ENCODE data around the gene KLHL29.

The KLHL29 gene

DNA sequence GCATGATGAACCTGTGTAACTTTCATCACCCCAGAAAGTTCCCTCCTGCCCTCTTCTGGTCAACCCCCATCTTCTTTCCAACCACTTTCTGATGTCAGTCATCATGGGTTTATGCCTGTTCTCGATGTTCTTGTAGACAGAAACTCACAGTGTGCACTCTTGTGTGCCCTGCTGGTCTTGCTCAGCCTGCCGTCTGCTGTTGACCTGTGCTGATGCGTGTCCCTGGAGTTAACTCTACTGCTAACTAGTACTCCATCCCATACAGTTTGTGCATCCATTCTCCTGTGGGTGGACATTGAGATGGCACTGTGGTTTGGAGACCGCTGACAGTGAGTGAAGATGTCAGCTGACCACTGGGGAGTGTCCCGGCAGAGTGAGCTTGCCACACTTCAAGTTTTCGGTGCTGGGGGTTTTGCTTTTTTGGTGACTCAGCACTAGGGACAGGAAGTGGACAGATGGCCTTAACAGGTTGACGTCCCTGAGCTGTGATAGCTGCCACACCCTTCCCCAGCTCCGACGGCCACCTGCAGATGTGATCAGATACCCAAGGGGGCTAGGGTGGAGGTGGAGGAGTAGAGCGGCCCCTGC lies 14.8 kb downstream of the KLHL29 start:
- DNase-seq (ENCODE audit: low read depth), result no peak

DNA sequence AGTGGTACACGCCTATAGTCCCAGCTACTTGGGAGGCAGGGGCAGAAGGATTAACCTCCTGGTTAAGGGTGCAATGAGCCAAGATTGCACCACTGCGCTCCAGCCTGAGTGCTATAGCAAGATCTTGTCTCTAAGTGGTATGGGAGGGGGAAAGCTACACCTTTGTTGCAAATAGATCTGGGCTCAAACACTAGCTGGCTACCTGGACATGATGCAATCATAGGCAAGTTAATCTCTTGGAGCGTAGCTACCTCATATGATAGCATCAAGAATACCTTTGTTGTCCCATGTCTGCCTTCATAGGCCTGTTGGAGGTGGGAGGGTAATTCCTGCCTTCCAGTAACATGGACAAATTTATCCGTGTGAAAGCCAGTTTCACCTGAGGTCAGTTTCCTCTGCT lies 15.7 kb downstream of the KLHL29 start:
- no peak for DNase-seq (ENCODE audit: low read depth)

DNA sequence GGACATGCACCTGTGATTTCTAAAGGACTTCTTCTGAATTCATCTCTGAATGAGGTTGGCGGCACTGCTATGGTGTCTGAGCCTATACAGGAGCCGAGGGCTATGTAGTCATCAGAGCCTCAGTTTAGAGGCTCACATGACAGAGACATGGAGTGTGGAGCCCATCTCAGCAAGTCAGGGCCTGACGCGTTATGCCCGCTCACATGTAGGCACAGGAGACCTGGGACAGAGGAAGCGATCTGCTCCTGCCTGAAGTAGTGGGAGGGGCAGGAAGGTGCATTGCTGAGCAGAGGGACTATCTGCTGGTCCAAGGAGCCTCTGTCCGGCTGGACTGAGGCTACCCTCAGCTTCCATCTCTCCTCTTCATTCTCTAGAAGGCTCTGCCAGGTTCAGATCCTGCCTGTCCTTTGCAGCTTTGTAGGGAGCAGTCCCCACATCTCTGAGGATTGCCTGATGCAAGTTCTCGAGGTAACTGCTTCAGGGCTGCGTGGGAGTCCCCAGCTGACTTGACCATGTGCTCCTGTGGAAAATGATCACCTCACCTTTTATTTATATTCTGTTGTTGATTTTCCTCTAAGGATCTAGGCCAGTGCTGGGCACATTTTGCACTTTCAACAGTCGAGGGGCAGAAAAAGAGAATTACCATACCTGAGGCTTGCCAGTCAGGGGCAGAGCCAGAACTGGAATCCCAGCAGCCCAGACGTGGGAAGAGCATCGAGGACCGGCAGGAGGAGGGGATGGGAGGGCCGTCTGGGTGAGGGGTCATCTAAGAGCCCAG lies 16.6 kb downstream of the KLHL29 start:
- no peak for DNase-seq (ENCODE audit: low read depth)

DNA sequence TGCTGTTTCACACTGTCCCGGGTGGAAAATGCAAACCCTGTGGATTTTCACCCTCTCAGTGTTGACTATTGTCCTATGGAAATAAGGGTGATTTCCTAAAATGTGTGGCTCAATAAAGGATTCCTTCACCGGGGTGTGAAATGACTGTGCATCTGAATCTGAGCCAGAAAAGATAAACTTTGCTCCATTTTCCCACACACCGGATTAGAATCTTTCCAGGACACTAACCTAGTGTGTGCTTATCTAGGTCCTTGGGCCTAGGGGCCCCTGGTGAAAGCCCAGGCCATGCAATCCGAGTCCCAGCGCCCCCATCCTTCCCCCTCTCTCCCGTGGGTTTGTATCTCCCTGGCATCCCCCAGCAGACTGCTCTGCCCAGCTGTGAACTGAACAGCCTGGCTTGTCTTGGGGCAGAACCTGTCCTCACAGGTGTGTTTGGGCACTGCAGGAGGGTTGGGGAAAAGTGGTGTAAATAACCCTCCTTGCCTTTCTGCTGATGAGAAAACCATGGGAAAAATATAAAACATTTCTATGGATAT lies 17.3 kb downstream of the KLHL29 start:
- DNase-seq (ENCODE audit: low read depth), result no peak

DNA sequence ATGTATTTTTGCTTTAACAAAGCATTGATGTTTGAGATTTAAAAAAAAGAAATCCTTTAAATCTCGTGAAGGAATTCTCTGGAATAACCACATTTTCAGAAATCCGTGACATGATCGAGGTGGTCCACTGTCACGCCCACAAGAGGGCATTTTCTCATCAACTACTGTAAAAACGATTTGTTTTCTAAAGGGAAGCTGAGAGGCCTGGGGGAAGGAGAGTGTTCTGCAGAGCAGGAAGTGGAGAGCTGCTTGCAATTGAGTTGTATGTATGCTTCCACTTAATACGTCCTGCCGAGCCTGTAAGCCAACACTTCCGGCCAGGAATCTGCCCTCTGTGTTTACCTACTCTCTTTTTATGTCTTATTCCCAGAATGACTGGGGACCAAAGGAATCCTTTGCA lies 19.4 kb downstream of the KLHL29 start:
- DNase-seq (ENCODE audit: low read depth), result no peak

DNA sequence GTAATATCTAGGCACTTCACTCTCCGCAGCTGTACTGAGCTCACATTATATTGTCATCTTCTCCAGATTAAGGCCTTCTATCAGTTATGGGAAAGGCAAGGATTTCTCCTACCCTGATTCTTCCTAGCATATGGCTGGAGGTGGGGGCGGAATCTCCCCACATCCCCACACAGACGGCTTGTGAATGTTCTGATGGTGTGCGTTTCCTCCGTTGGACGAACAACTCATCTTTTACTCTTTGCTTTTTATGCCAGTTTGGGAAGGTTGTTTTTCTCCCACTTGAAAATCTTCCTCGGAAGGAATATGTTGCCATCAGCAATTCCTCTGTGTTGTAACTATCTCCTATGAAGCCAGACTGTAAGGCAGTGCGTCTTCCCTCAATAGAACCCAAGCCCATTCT lies 24.3 kb downstream of the KLHL29 start:
- DNase-seq (ENCODE audit: low read depth), result no peak

DNA sequence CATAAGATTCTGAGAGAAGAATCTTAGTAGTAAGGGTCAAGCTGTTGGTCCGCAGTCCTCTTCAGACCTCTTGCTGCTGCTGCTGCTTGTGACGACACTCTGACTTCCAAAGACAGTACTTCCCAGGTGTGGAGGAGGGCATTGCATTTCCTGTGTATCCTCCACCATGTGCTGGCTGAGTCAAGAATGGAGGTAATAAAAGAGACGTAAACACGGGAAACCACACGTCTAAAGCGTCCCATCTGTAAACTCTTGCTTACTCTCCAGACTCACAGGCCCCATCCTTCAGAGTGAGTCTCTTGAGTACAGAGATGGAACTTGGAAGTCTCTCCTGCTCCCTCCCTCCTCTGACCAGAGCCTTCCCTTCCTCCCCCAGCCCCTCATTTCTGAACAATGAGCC lies 25.6 kb downstream of the KLHL29 start:
- no peak for DNase-seq (ENCODE audit: low read depth)

DNA sequence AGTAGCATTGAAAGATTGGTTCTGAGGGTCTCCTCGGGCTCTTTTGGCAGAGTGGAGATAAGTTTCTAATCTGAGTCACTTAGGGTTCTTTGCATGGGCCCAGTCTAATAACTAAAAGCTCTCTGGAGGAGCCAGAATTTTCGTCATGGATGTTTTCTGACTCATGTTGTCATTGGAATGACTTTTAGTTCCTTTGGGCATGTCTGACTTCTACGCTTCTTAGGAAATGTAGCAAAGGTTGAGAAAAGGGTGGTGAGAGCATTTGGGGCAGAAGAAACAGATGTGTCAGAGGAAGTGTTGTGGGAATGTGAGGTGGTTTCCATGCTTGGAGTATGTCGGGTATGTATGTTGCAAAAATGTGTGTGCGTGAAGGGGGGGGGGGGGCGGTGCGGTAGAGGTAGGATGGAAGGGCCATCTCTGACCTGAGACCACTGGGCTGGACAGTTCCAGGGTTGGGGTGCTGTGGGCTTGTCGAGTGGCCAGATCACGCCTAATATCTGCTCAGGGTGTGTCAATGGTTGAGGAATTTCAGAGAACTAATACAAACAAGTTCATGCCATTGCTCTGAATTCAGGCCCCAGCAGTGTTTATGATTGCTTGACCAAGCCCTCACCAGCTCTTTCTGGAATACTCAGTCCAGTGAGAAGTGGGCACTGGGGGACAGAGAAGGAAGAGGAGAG lies 26.9 kb downstream of the KLHL29 start:
- DNase-seq (ENCODE audit: low read depth), result no peak

DNA sequence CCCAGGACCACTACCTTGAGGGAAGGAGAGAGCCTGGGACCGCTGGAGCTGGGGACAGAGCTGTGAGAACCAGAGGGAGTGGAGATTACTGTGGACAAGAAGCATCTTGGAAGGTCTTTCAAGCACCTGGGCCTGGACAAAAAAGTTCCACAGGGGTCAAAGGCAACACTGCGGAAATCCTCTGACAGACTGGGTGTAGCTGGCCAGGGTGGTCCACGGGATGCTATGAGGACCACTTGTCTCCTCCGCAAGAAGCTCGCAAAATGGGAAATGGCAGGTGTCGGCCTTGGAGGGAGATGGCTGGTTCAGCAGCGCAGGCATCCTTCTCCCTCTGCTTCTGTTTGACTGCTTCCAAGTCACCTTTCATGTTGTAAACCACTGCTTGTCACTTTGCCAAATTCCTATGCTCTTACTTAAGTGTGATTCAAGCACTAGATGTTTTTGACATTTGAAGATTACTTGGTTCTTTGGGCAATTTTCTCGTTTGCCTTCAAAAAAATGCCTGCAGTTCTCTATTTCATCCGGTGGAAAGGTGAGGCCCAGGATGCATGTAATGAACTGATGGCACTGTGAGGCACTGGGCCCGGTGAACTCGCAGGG lies 27.7 kb downstream of the KLHL29 start:
- DNase-seq (ENCODE audit: low read depth), result no peak

DNA sequence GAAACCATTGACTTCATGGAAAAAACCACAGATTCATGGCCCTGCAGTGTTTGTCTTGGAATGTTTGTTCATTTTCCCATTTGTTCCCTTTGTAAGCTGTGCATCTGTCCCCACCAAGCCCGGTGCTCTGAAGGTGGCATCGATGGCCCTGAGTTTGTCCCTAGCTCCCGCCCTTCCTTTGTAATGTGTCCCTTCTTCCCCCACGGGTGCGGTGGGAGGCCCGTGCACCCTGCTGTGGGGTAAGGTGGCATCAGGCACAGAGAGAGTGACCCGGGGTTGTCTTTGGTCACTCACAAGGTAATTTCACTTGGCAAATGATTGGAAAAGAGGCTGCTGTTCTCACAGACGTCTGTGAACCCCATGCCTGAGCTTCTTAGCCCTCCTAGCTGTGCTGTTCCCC lies 28.7 kb downstream of the KLHL29 start:
- DNase-seq (ENCODE audit: low read depth), result no peak

DNA sequence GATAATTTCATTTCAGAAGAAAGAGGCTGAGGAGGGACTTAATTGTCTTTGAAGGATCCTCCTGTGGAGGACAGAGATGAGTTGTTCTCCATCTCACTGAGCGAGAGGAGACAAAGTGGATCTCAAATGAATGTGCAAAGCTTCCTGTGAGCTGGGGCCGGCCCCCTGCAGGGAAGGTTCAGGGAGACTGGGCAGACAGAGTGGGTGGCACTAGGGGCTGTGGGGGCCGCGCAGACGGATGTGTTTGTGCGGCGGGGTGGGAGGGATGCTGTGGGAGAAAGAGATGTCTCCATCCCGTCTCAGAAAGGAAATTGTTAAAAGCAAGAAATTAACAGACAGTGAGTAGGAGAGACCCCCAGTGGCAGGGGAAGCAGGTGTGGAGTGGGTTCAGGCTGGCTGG lies 29.1 kb downstream of the KLHL29 start:
- DNase-seq (ENCODE audit: low read depth), result no peak

DNA sequence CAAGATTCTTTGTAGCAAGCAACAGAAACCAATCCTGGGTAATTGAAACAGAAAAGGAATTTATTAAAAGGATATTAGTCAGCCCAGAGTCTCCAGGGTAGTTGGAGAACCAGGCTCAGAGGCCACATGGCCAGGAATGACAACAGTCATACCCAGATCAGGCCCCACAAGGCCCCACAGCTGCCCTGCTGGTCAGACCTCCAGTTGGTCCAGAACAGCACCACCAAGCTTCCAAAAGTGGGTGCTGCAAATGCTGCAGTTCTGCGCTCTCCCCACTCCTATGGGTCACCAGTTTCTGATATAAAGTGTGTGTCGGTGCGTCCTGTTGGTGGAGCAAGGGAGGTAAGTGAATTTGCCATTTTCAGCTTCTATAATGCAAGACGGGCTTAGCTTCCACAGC lies 29.9 kb downstream of the KLHL29 start:
- DNase-seq (ENCODE audit: low read depth), result no peak

DNA sequence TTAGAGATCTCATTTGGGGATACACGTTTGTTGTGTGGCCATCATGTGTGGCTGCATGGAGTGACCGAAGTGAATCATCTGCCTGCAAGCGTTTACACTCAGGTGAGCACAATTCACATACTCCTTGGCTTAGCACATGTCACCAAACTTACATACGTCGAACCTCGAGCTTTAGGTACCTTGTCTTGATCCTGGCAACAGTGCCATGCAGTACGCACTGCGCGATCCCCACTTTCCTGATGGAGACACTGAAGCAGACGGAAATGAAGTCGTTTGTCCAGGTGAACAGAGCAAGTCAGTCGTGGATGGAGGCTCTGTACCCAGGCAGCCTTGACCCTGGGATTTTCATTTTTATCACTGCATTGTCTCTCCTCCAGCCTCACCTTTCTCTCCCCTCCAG lies 32.3 kb downstream of the KLHL29 start:
- no peak for DNase-seq (ENCODE audit: low read depth)

DNA sequence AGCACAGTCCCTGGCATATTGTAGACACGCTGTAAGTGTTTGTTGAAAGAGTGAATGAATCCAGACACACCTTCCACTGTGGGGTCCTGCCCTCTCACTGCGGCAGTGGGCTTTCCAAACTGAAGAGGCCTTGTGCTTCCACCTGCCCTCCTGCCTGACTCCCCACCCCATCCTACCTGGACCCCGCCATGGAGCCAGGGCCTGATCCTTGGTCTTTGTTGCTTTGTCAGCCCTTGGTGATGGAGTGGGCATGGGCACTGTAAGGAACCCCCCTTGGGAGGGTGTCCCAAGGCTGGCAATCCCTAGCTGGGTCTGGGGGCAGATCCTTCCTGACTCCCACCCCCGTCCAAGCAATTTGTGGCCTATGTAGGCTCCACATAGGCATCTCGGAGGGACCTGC lies 33.1 kb downstream of the KLHL29 start:
- no peak for DNase-seq (ENCODE audit: low read depth)

DNA sequence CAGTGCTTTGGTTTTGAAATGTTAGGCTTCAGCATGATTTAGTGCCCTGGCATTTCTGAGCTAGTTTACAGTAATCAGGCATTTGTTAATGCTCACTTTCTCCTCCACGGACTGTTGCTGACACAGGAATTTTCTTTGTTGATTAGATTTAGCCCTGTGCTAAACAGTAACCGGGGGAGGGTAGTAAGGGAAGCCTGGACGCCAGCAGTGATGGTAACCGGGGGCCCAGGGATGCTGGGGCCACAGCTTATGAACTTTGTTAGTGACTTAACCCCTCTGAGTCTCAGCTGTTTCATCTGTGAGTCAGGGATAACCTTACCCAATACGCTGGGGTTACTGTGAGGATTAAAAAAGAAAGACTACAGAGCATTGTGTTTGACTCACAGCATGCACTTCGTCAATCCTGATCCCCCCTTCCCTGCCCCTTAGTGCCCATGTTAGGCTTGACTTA lies 33.5 kb downstream of the KLHL29 start:
- DNase-seq (ENCODE audit: low read depth), result no peak

DNA sequence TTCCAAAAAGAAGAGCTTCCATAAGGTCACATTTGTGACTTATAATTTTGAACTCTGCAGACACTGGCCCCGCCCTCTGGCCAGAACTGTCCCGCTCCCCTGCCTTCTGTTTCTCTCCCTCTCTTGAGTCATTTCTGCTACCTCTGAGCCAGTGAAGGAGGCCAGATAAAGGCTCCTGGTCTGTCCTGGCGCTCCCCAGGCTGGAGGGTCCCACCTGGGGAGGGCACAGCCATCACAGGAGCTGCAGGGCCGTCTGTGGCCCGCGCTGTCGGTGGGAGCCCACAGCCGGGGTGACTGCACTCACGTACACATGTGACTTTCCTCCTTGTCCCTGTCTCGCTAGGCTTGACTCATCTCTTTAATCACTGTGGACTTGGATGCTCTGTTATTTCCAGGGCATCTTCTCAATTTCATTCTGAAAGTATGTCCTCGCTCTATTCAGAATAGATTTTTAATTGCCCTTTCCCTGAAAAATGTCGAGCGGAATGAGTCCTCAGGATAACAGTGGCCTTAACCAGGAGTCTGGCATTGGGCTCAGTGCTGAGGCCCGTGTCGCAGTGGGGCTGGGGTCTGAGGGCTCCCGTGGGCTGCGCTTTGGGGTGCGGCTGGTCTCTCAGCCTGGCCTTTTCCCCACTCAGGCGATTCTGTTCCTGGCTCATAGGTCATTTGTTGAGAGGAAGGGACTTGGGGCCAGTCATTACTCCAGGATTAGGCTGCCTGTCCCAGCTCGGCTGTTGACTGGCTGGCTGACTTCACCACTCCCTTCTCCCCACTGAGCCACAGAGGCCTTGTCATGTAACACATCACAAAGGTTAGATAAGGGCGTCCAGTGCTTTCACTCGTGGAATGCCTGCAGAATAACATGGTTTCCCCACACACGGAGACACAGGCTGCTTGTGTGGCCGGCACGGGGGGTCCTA lies 34.5 kb downstream of the KLHL29 start:
- DNase-seq (ENCODE audit: low read depth), result no peak

DNA sequence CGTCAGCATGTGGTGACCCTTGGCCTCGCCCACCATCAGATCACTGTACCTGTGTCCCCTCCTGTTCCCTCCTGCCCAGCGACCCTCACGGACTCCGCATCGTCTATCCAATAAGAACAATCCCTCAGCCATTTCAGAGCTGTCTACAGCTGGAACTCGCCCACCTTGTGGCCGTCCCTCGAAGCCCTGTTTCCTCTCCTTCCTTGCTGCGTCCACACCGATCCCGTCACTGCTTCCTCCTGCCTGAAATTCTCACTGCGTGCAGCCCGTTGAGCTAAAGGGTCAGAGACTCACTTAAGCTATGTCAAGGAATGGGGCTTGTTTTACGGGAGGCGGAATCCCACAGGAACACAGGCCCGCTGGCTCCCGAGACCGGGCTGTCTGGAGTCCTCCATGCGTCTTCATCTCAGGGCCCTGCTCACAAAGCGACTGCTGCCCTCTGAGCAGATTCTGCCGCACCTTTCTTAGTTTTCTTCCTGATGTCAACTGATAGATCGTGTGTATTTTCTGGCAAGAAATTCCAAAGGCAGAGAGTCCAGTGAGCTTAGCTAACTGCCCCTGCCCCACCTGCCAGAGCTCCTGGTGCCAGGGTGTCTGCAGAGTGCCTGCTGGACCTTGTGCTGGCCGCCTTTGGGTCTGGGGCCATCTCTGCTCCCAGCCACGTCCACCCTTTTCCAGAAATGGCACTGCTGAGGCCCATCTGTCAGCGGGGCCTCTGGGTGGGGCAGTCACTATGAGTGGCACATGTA lies 35.3 kb downstream of the KLHL29 start:
- DNase-seq (ENCODE audit: low read depth), result no peak

DNA sequence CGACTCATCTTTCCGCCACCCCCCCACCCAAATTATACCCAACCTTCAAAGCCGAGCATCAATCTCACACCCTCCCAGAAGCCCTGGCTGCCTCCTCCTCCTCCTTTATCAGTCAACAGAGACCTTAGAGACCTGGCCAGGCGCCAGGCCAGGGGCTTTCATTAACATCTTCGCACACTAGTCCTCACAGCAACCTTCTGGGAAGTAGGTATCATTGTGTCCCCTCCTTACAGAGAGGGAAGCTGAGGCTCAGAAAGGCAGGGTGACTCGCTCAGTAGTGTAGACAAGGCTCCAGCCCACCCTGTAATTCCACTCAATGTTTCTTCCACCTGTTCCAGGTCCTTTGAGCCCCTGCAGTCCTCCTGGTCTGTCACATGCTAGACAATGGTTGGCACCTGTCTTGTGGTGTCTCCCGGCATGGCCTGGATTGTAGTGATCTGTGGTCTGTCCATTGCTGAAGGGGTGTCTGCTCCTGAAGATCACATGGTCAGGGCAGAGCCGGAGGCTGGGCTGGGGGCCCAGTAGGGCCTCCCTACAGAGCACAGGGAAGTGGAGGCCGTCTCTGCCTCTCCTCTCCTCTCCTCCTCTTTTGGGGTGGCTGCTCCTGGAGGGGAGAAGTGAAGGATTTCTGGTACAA lies 36.0 kb downstream of the KLHL29 start:
- no peak for DNase-seq (ENCODE audit: low read depth)

DNA sequence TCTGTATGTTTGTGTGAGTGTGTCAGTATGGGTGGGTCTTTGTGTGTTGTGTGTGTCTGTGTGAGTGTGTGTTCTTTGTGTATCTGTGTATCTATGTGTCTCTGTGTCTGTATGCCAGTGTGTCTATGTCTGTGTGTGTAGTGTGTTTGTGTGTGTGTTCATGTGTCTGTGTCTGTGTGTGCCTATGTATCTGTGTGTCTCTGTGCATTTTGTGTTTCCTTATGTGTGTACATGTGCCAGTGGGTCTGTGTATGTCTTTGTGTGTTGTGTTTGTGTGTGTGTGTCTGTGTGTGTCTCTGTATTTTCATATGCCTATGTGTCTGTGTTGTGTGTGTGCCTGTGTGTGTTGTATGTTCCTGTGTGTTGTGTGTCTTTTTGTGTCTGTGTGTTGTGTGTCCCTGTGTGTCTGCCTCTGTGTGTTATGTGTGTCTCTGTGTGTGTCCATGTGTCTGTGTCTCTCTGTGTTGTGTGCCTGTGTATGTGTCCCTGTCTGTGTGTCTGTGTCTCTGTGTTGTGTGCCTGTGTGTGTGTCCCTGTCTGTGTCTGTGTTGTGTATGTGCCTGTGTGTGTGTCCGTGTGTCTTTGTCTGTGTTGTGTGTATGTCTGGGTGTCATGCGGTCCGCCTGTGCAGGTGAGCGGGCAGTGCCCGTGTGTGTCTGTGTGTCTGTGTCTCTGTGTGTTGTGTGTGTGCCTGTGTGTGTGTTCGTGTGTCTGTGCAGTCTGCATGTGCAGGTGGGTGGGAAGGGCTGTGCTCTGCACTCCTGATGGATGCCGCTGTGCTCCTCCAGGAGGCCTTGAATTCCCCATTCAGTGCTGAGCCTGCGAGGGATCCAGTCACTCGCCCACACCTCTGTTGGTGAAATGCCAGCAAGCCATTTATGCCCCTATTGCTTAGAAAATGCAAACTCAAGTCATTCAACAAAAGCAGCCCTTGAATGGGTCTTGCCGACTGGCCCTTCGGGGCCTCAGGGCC lies 37.4 kb downstream of the KLHL29 start:
- DNase-seq (ENCODE audit: low read depth), result no peak

All from stimulated activated CD8-positive, alpha-beta memory T cell treated with anti-CD3 and anti-CD28 coated beads, Interleukin-7, amount 100 ng/mL, for 24 hours (primary cell).